PC-3 (cell line): Measurements from ENCODE around the gene PAGR1. TPM values are rescaled to one million over a fixed set of nuclear protein-coding genes. Genes with fewer than 3 reads are reported as not detected.
"Not testable (repeated sequence)": the region's sequence is repeated elsewhere in the genome, so short reads cannot be mapped to it uniquely, and the experiment has no call there.

Source experiments
- ATAC-seq: fragments of 200-7000 bp; cut with Tn5 transposase; 2 replicates; pipeline ENCODE4 v1.9.1; 2020; ENCODE audit warnings: mild to moderate bottlenecking, moderate library complexity
- BruUV-seq: library from RNA; stranded (reverse); fragments of 400-500 nt; replicated peaks from 2 replicates; lab custom pipeline; 2021; lab: Mats Ljungman, UMichigan
- CTCF ChIA-PET: fragments of 300-600 bp; sonication (Branson Sonifier 250); formaldehyde crosslinking; loops from one replicate; lab custom pipeline; 2022; ENCODE audit warnings: antibody characterized with exemption; lab: Charles Lee
- POLR2A ChIA-PET: fragments of 300-600 bp; sonication (Branson Sonifier 250); formaldehyde crosslinking; loops from one replicate; lab custom pipeline; 2022; ENCODE audit warnings: antibody characterized with exemption; ENCODE audit not compliant: unreplicated experiment; lab: Charles Lee
- DNase-seq: peaks from one replicate; pipeline ENCODE4 v3.0.0-alpha.2; 2015
- H2AFZ ChIP-seq: fragments of 300-600 bp; sonication (generic); 2 replicates; pipeline ENCODE4 v1.6.0; 2016; ENCODE audit warnings: antibody characterized with exemption, low read length
- H3F3A ChIP-seq: fragments of 300-600 bp; sonication (generic); one replicate; pipeline ENCODE4 v1.6.0; 2017; ENCODE audit warnings: antibody characterized with exemption, low read length, control low read depth, mild to moderate bottlenecking; ENCODE audit not compliant: unreplicated experiment
- H3K27ac ChIP-seq: fragments of 300-600 bp; sonication (generic); 2 replicates; pipeline ENCODE4 v1.5.1; 2016; ENCODE audit warnings: mild to moderate bottlenecking, low read length
- H3K27me3 ChIP-seq: fragments of 300-600 bp; sonication (generic); 2 replicates; pipeline ENCODE4 v1.6.1; 2016; ENCODE audit warnings: low read length, mixed read lengths
- H3K36me3 ChIP-seq: fragments of 300-600 bp; sonication (generic); 2 replicates; pipeline ENCODE4 v1.6.1; 2016; ENCODE audit warnings: low read depth, mixed run types, low read length, mixed read lengths
- H3K4me1 ChIP-seq: fragments of 300-600 bp; sonication (generic); 2 replicates; pipeline ENCODE4 v1.5.1; 2016; ENCODE audit warnings: low read length; ENCODE audit not compliant: insufficient read depth
- H3K4me2 ChIP-seq: fragments of 300-600 bp; sonication (generic); 2 replicates; pipeline ENCODE4 v1.6.0; 2016; ENCODE audit warnings: low read length
- H3K4me3 ChIP-seq: fragments of 300-600 bp; sonication (generic); 2 replicates; pipeline ENCODE4 v1.5.1; 2016; ENCODE audit warnings: mild to moderate bottlenecking, low read length, mixed read lengths
- H3K79me2 ChIP-seq: fragments of 300-600 bp; sonication (generic); 2 replicates; pipeline ENCODE4 v1.6.1; 2017; ENCODE audit warnings: low read length, mixed read lengths
- H3K9ac ChIP-seq: fragments of 300-600 bp; sonication (generic); 2 replicates; pipeline ENCODE4 v1.6.0; 2016; ENCODE audit warnings: mild to moderate bottlenecking, low read length
- H3K9me2 ChIP-seq: fragments of 300-600 bp; sonication (generic); replicated peaks from 2 replicates; pipeline ENCODE4 v1.6.1; 2016; ENCODE audit warnings: mixed run types, low read length, mixed read lengths
- H3K9me3 ChIP-seq: fragments of 300-600 bp; sonication (generic); 2 replicates; pipeline ENCODE4 v1.6.1; 2016; ENCODE audit warnings: low read length, mixed read lengths
- H4K20me1 ChIP-seq: fragments of 300-600 bp; sonication (generic); 2 replicates; pipeline ENCODE4 v1.6.1; 2016; ENCODE audit warnings: low read length, mixed read lengths
- CTCF ChIP-seq: fragments of 300-600 bp; sonication (generic); conservative IDR thresholded peaks from 2 replicates; pipeline ENCODE4 v1.5.1; 2017; ENCODE audit warnings: antibody characterized with exemption, low read depth, mild to moderate bottlenecking, low read length
- EZH2 ChIP-seq: fragments of 300-600 bp; sonication (generic); IDR thresholded peaks from one replicate; pipeline ENCODE4 v1.6.1; 2017; ENCODE audit warnings: antibody characterized with exemption, mild to moderate bottlenecking, low read length; ENCODE audit not compliant: unreplicated experiment
- EZH2phosphoT487 ChIP-seq: fragments of 300-600 bp; sonication (generic); IDR thresholded peaks from 2 replicates; pipeline ENCODE4 v1.6.1; 2018; ENCODE audit warnings: mild to moderate bottlenecking, antibody characterized with exemption, low read length, borderline replicate concordance
- intact Hi-C: fragments of 100-400 bp; cut with micrococcal nuclease; formaldehyde crosslinking; loops from 2 replicates; pipeline ENCODE4 v1.9.0; 2023
- total RNA-seq: library from RNA; depleted of rRNA; stranded (reverse); fragments of >200 nt; gene quantifications from 2 replicates; pipeline ENCODE4 v1.2.3, GENCODE V29; 2014

PAGR1 gene
- total RNA-seq, 1 experiment from 2014 or later, result 53.8 TPM

DNA sequence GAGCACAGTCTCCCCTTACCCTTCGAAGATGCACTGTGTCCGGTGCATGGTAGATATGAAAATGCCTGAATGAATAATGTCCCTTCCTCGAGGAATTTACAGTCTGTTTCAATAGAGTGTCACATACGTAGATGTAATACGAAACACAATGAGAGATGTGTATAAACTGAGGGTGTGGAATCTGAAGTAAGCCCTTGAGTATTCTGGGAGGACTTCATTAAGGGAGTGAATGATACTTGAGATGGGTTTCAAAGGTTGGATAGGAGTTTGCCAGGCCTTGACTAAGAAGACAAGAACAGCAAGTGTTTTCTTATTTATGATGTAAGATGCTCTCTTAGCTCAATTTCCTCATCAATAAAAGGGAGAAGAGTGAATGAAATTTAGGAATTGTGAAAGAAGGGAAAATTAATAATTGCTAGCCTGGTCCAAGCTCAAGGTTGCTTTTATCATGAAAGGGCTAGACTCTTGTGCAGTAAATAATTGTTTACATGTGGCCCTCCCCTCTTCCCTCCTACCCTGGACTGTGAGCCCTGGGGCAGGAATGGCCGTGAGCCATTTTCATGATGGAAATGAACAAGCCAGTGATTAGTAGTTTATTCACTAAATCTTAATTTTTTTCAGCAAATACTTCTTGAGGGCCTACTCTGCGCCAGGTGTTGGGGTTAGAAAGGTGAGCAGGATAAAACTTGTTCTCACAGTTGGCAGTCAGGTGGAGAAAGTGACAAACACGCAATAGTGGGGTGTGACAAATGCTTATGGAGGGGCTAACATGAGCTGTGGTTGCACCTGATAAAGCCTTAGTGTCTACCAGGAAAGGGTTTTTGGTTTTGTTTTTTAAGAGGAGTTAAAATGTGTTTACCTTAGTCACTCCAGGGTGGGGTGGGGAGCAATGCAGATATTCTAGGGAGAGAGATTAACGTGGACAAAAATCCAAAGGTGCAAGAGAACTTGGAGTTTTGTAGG, 23.8 kb upstream of the PAGR1 start:
- H3K4me2 ChIP-seq, result peak overlapping the region; percentile 99
- intact Hi-C loops, result no loop called here
- H2AFZ ChIP-seq, result peak overlapping the region; percentile 80; the same call in 1 of the 2 replicates
- ATAC-seq, result no peak
- H3F3A ChIP-seq, result no peaks in the 10 kb centered on the region
- H3K27me3 ChIP-seq, result no peaks in the 10 kb centered on the region
- CTCF ChIA-PET, result interaction anchor here (0.6 kb wide), 1 partner anchor 92 kb away, joined by 4 read pairs; no protein-coding TSS in a partner anchor
- H3K9ac ChIP-seq, result peak overlapping the region; percentile 93
- no peak overlapping the region for H3K27ac ChIP-seq
- BruUV-seq, result no TSS peak
- TF ChIP-seq EZH2 (no peak), EZH2phosphoT487 (no peak), CTCF (no peak)
- H3K36me3 ChIP-seq, result peaks cover 10% of the 10 kb centered on the region
- POLR2A ChIA-PET, result no interaction called here
- H3K79me2 ChIP-seq, result peaks cover 65% of the 10 kb centered on the region
- peak; percentile 10 for DNase-seq
- no peaks in the 10 kb centered on the region for H3K9me3 ChIP-seq
- H4K20me1 ChIP-seq, result no peaks in the 10 kb centered on the region; the same call in 1 of the 2 replicates
- peaks cover 13% of the 10 kb centered on the region for H3K4me1 ChIP-seq
- H3K9me2 ChIP-seq, result no peaks in the 10 kb centered on the region
- H3K4me3 ChIP-seq, result peak overlapping the region; percentile 90

- ATAC-seq, H4K20me1 ChIP-seq, DNase-seq, CTCF ChIA-PET, H3K4me3 ChIP-seq, H3K9me2 ChIP-seq, BruUV-seq, H3F3A ChIP-seq, H2AFZ ChIP-seq, H3K27me3 ChIP-seq, H3K4me2 ChIP-seq, H3K27ac ChIP-seq, H3K9ac ChIP-seq, H3K9me3 ChIP-seq, intact Hi-C loops: not testable (repeated sequence)
- H3K79me2 ChIP-seq, result peaks cover 67% of the 10 kb centered on the region
- peaks cover 13% of the 10 kb centered on the region for H3K4me1 ChIP-seq
- POLR2A ChIA-PET, result interaction anchor here (0.5 kb wide), 1 partner anchor 12 kb away, joined by 4 read pairs; no protein-coding TSS in a partner anchor
- peaks cover 18% of the 10 kb centered on the region for H3K36me3 ChIP-seq
These were observed 22.8 kb upstream of the PAGR1 start for GRCh38 chr16:29793153-29793552.

- Histone ChIP-seq H3K9me3 (no peaks in the 10 kb centered on the region), H3K27ac (no peak overlapping the region), H3K4me1 (peaks cover 13% of the 10 kb centered on the region), H3K4me3 (no peak overlapping the region), H3K4me2 (no peak overlapping the region), H3K9ac (no peak overlapping the region), H3F3A (no peaks in the 10 kb centered on the region), H3K9me2 (no peaks in the 10 kb centered on the region), H3K27me3 (no peaks in the 10 kb centered on the region), H4K20me1 (no peaks in the 10 kb centered on the region; the same call in 1 of the 2 replicates), H2AFZ (no peak overlapping the region), H3K36me3 (peaks cover 22% of the 10 kb centered on the region), H3K79me2 (peaks cover 67% of the 10 kb centered on the region)
- intact Hi-C loops, result no loop called here
- no peak for DNase-seq
- TF ChIP-seq CTCF, result no peak
- ChIA-PET POLR2A (no interaction called here), CTCF (no interaction called here)
- ATAC-seq, result no peak
- no TSS peak for BruUV-seq
These were observed 21.7 kb upstream of the PAGR1 start for GRCh38 chr16:29794231-29794710.
